HEK293 (cell line): ENCODE data around the gene NXNL2.

Experiments
- CTCF ChIA-PET: fragments of 350-600 bp; formaldehyde crosslinking; extraction: SDS; loops from one replicate; lab custom pipeline; 2021; ENCODE audit warnings: antibody characterized with exemption; lab: Yijun Ruan, JAX
- POLR2A ChIA-PET: fragments of 300-600 bp; formaldehyde crosslinking; extraction: SDS; loops from one replicate; lab custom pipeline; 2020; ENCODE audit warnings: antibody characterized with exemption, inconsistent platforms; lab: Yijun Ruan, JAX
- H3K27ac ChIP-seq: fragments of 200-500 bp; sonication (Bioruptor generic); 2 replicates; pipeline ENCODE4 v1.5.1; 2014; ENCODE audit warnings: low read depth, low read length, control low read depth, inconsistent platforms; ENCODE audit errors: extremely low read depth
- H3K36me3 ChIP-seq, 2 experiments: fragments of 200-500 bp in 1 of 2; sonication (Bioruptor generic) in 1 of 2; 1 replicate in 1 of 2; 2 replicates in 1 of 2; pipeline ENCODE4 v1.5.1; 2014 to 2017; ENCODE audit warnings: inconsistent platforms in 2 of 2, low read length in 2 of 2; ENCODE audit not compliant: control insufficient read depth in 2 of 2, insufficient read depth in 1 of 2
- H3K4me1 ChIP-seq: fragments of 200-500 bp; sonication (Bioruptor generic); 2 replicates; pipeline ENCODE4 v1.5.1; 2014; ENCODE audit warnings: mild to moderate bottlenecking, low read length, inconsistent platforms; ENCODE audit not compliant: control insufficient read depth, insufficient read depth
- H3K4me3 ChIP-seq: 2 replicates; pipeline ENCODE4 v1.5.1; 2011; ENCODE audit warnings: low read depth, mild to moderate bottlenecking, control low read depth, low read length, moderate library complexity
- H3K9me3 ChIP-seq: fragments of 200-500 bp; sonication (Bioruptor generic); 2 replicates; pipeline ENCODE4 v1.5.1; 2014; ENCODE audit warnings: low read depth, low read length, inconsistent platforms; ENCODE audit not compliant: control insufficient read depth, insufficient read depth
- EGR2 ChIP-seq: fragments of 450-650 bp; formaldehyde crosslinking; IDR thresholded peaks from 2 replicates; pipeline ENCODE4 v1.5.1; 2016; ENCODE audit warnings: low read depth, missing biosample characterization, missing genetic modification characterization
- PRDM1 ChIP-seq: fragments of 450-650 bp; formaldehyde crosslinking; IDR thresholded peaks from 2 replicates; pipeline ENCODE4; 2016; ENCODE audit warnings: missing biosample characterization, missing genetic modification characterization
- REPIN1 ChIP-seq: fragments of 450-650 bp; formaldehyde crosslinking; IDR thresholded peaks from 2 replicates; pipeline ENCODE4 v1.5.1; 2017; ENCODE audit warnings: missing biosample characterization, missing genetic modification characterization, low read depth
- SP3 ChIP-seq: fragments of 450-650 bp; formaldehyde crosslinking; IDR thresholded peaks from 2 replicates; pipeline ENCODE4 v1.5.1; 2016; ENCODE audit warnings: missing biosample characterization, missing genetic modification characterization
- WT1 ChIP-seq: fragments of 450-650 bp; formaldehyde crosslinking; IDR thresholded peaks from 2 replicates; pipeline ENCODE4 v1.5.1; 2016; ENCODE audit warnings: missing biosample characterization, missing genetic modification characterization
- YY2 ChIP-seq: fragments of 450-650 bp; formaldehyde crosslinking; IDR thresholded peaks from 2 replicates; pipeline ENCODE4 v1.5.1; 2016; ENCODE audit warnings: missing biosample characterization, missing genetic modification characterization
- ZBTB1 ChIP-seq: fragments of 450-650 bp; formaldehyde crosslinking; IDR thresholded peaks from 2 replicates; pipeline ENCODE4 v1.5.1; 2016; ENCODE audit warnings: missing biosample characterization, missing genetic modification characterization
- ZBTB48 ChIP-seq: fragments of 450-650 bp; formaldehyde crosslinking; IDR thresholded peaks from 2 replicates; pipeline ENCODE4 v1.5.1; 2016; ENCODE audit warnings: missing biosample characterization, missing genetic modification characterization
- ZBTB8A ChIP-seq: fragments of 450-650 bp; formaldehyde crosslinking; IDR thresholded peaks from 2 replicates; pipeline ENCODE4 v1.5.1; 2016; ENCODE audit warnings: missing biosample characterization, missing genetic modification characterization
- ZNF138 ChIP-seq: fragments of 450-650 bp; formaldehyde crosslinking; IDR thresholded peaks from 2 replicates; pipeline ENCODE4 v1.5.1; 2016; ENCODE audit warnings: missing biosample characterization, missing genetic modification characterization, borderline replicate concordance
- ZNF324 ChIP-seq: fragments of 450-650 bp; formaldehyde crosslinking; IDR thresholded peaks from 2 replicates; pipeline ENCODE4 v1.5.1; 2016; ENCODE audit warnings: missing biosample characterization, missing genetic modification characterization
- ZNF426 ChIP-seq: fragments of 450-650 bp; formaldehyde crosslinking; IDR thresholded peaks from 2 replicates; pipeline ENCODE4 v1.5.1; 2017; ENCODE audit warnings: missing biosample characterization, missing genetic modification characterization, mild to moderate bottlenecking, inconsistent platforms, moderate library complexity
- ZNF514 ChIP-seq: fragments of 450-650 bp; formaldehyde crosslinking; IDR thresholded peaks from 2 replicates; pipeline ENCODE4 v1.5.1; 2016; ENCODE audit warnings: missing biosample characterization, missing genetic modification characterization
- ZNF645 ChIP-seq: fragments of 450-650 bp; formaldehyde crosslinking; IDR thresholded peaks from 2 replicates; pipeline ENCODE4; 2016; ENCODE audit warnings: missing biosample characterization, missing genetic modification characterization
- ZNF664 ChIP-seq: fragments of 450-650 bp; formaldehyde crosslinking; IDR thresholded peaks from 2 replicates; pipeline ENCODE4 v1.5.1; 2016; ENCODE audit warnings: missing biosample characterization, missing genetic modification characterization
- ZNF768 ChIP-seq: fragments of 450-650 bp; formaldehyde crosslinking; IDR thresholded peaks from 2 replicates; pipeline ENCODE4 v1.5.1; 2018; ENCODE audit warnings: missing biosample characterization, mild to moderate bottlenecking, missing genetic modification characterization
- ZNF776 ChIP-seq: fragments of 450-650 bp; formaldehyde crosslinking; IDR thresholded peaks from 2 replicates; pipeline ENCODE4 v1.5.0; 2017; ENCODE audit warnings: missing biosample characterization, missing genetic modification characterization, borderline replicate concordance
- TF ChIP-seq, protein P1 (sequence below): fragments of 450-650 bp; formaldehyde crosslinking; IDR thresholded peaks from 2 replicates; pipeline ENCODE4 v1.5.1; 2017; ENCODE audit warnings: missing biosample characterization, missing genetic modification characterization
- TF ChIP-seq, protein P2 (sequence below): fragments of 450-650 bp; formaldehyde crosslinking; optimal IDR thresholded peaks from 2 replicates; pipeline ENCODE3; 2016; ENCODE audit warnings: missing biosample characterization, mild to moderate bottlenecking, missing genetic modification characterization
- TF ChIP-seq, protein P3 (sequence below): fragments of 450-650 bp; formaldehyde crosslinking; IDR thresholded peaks from 2 replicates; pipeline ENCODE4 v1.5.1; 2016; ENCODE audit warnings: missing biosample characterization, missing genetic modification characterization

Gene NXNL2

DNA sequence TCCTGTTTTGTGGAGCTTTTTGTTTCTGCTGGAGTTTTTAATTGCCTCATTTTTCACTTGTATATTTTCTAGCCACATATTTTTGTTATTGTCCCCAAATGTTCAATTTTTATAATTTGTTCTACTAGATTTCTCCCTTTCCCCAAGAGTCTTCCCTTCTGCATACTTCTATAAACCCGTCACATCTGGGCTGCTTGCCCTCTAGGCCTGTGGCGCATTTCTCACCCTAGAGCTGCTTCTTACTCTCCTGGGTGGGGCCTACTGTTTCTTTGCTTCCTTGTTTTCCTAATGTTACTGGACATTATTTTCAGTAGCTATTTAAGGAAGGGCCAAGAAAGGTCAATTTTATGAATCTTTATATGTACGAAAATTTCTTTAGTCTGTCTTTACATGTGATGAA is 51.5 kb downstream of the NXNL2 start:
- no peak overlapping the region for H3K27ac ChIP-seq
- ChIA-PET POLR2A (no interaction called here), CTCF (no interaction called here)
- no peaks in the 10 kb centered on the region for H3K4me1 ChIP-seq
- TF ChIP-seq ZNF768 (no peak), ZBTB48 (tag by site-specific recombination) (no peak), ZNF776 (no peak), ZNF324 (no peak), ZNF514 (tag by site-specific recombination) (no peak), ZNF138 (no peak), ZNF664 (tag by site-specific recombination) (no peak), ZBTB8A (no peak), ZNF645 (tag by site-specific recombination) (no peak), PRDM1 (tag by site-specific recombination) (no peak), REPIN1 (tag by site-specific recombination) (no peak), YY2 (no peak), EGR2 (no peak), SP3 (tag by site-specific recombination) (no peak), ZBTB1 (tag by site-specific recombination) (no peak)
- TF ChIP-seq, protein P1, sequence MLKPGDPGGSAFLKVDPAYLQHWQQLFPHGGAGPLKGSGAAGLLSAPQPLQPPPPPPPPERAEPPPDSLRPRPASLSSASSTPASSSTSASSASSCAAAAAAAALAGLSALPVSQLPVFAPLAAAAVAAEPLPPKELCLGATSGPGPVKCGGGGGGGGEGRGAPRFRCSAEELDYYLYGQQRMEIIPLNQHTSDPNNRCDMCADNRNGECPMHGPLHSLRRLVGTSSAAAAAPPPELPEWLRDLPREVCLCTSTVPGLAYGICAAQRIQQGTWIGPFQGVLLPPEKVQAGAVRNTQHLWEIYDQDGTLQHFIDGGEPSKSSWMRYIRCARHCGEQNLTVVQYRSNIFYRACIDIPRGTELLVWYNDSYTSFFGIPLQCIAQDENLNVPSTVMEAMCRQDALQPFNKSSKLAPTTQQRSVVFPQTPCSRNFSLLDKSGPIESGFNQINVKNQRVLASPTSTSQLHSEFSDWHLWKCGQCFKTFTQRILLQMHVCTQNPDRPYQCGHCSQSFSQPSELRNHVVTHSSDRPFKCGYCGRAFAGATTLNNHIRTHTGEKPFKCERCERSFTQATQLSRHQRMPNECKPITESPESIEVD = no peak
- TF ChIP-seq, protein P2, sequence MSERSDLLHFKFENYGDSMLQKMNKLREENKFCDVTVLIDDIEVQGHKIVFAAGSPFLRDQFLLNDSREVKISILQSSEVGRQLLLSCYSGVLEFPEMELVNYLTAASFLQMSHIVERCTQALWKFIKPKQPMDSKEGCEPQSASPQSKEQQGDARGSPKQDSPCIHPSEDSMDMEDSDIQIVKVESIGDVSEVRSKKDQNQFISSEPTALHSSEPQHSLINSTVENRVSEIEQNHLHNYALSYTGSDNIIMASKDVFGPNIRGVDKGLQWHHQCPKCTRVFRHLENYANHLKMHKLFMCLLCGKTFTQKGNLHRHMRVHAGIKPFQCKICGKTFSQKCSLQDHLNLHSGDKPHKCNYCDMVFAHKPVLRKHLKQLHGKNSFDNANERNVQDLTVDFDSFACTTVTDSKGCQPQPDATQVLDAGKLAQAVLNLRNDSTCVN (tag by site-specific recombination) = no peak
- no peaks in the 10 kb centered on the region for H3K36me3 ChIP-seq
- H3K4me3 ChIP-seq = no peak overlapping the region
- no peaks in the 10 kb centered on the region for H3K9me3 ChIP-seq

- Histone ChIP-seq H3K9me3 (no peaks in the 10 kb centered on the region), H3K4me1 (no peaks in the 10 kb centered on the region), H3K36me3 (no peaks in the 10 kb centered on the region)
- POLR2A ChIA-PET = no interaction called here
- TF ChIP-seq ZNF426 (tag by site-specific recombination) = no peak
- no peak for TF ChIP-seq WT1 (tag by site-specific recombination)
- TF ChIP-seq, protein P3, sequence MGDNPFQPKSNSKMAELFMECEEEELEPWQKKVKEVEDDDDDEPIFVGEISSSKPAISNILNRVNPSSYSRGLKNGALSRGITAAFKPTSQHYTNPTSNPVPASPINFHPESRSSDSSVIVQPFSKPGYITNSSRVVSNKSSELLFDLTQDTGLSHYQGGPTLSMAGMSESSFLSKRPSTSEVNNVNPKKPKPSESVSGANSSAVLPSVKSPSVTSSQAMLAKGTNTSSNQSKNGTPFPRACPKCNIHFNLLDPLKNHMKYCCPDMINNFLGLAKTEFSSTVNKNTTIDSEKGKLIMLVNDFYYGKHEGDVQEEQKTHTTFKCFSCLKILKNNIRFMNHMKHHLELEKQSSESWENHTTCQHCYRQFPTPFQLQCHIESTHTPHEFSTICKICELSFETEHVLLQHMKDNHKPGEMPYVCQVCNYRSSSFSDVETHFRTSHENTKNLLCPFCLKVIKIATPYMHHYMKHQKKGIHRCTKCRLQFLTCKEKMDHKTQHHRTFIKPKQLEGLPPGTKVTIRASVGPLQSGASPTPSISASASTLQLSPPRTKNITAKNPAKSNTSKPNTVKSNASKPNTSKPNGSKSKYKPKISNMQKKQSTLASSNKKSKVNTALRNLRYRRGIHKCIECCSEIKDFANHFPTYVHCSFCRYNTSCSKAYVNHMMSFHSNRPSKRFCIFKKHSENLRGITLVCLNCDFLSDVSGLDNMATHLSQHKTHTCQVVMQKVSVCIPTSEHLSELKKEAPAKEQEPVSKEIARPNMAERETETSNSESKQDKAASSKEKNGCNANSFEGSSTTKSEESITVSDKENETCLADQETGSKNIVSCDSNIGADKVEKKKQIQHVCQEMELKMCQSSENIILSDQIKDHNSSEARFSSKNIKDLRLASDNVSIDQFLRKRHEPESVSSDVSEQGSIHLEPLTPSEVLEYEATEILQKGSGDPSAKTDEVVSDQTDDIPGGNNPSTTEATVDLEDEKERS (tag by site-specific recombination) = no peak
- TF ChIP-seq, all 188 proteins: peak for 0
- H3K27ac ChIP-seq = no peak overlapping the region
- CTCF ChIA-PET = no interaction called here
- no peak overlapping the region for H3K4me3 ChIP-seq
Observed at GRCh38 chr9:88587182-88587581, 52.2 kb downstream of the NXNL2 start.
